Ovary (tissue), 9 donors: ENCODE results near the gene ZMIZ1. TPM values are rescaled to one million over a fixed set of nuclear protein-coding genes. Genes with fewer than 3 reads are reported as not detected.

Experiments
- DNase-seq, 5 donors: peaks; one replicate each; pipeline ENCODE4 v3.0.0-alpha.2; 2019 to 2020
- H3K27ac ChIP-seq, 2 donors: fragments of 200-600 bp; one replicate each; pipeline versions ENCODE4 v1.5.1 to v1.8.0; 2019 to 2022
- H3K27me3 ChIP-seq: fragments of 200-600 bp; one replicate; pipeline ENCODE4 v1.8.0; 2022
- H3K36me3 ChIP-seq: fragments of 200-600 bp; sonication (generic); one replicate; pipeline ENCODE4 v1.5.1; 2019
- H3K4me1 ChIP-seq: one replicate; pipeline ENCODE4 v1.8.1; 2013; ENCODE audit warnings: mild to moderate bottlenecking, moderate library complexity; ENCODE audit not compliant: insufficient read depth
- H3K4me3 ChIP-seq: fragments of 200-600 bp; sonication (generic); one replicate; pipeline ENCODE4 v1.5.1; 2017
- H3K9me3 ChIP-seq, 2 donors: fragments of 200-600 bp in 1 of 2; sonication (generic) in 1 of 2; one replicate each; pipeline versions ENCODE4 v1.5.1 to v1.8.1; 2013 to 2019; ENCODE audit warnings: mild to moderate bottlenecking in 1 of 2, moderate library complexity in 1 of 2
- CTCF ChIP-seq, 3 donors: fragments of 450-650 bp in 2 of 3; fragments of 200-600 bp in 1 of 3; IDR thresholded peaks; one replicate each; pipeline versions ENCODE4 v1.5.1 to v1.8.0; 2016 to 2022; ENCODE audit warnings: antibody characterized with exemption in 3 of 3, mild to moderate bottlenecking in 1 of 3
- EP300 ChIP-seq: sonication (generic); formaldehyde crosslinking; IDR thresholded peaks from one replicate; pipeline ENCODE4 v1.6.1; 2017; ENCODE audit warnings: antibody characterized with exemption
- POLR2A ChIP-seq: fragments of 450-650 bp; IDR thresholded peaks from one replicate; pipeline ENCODE4 v1.6.1; 2017; ENCODE audit warnings: antibody characterized with exemption, mild to moderate bottlenecking, moderate library complexity
- WGBS, 3 donors: extraction: QIAGEN DNeasy Blood & Tissue Kit in 1 of 3; methylation state at CpG; one replicate each; pipeline versions ENCODE4 v1.1.5 to v1.1.7; 2013 to 2017; 5-methylcytosine and 5-hydroxymethylcytosine counted together
- intact Hi-C, 4 donors: fragments of 100-400 bp; cut with DNase I; formaldehyde crosslinking; loops; one replicate each; pipeline versions ENCODE4 v1.11.0 to v1.15.1; 2022 to 2023
- polyA plus RNA-seq, 2 donors: library from polyadenylated mRNA; stranded (reverse); fragments of 200-250 nt in 1 of 2; fragments of 350-450 nt in 1 of 2; fragmentation: Illumina TruSeq in 1 of 2; extraction: RNeasy Lipid Tissue Mini Kit (QIAGEN cat#74804) in 1 of 2; gene quantifications; one replicate each; pipeline ENCODE4 v1.2.3, GENCODE V29; 2013 to 2014
- total RNA-seq, 7 donors: library from RNA; depleted of rRNA in 2 of 7; stranded (reverse); fragments of >200 nt in 2 of 7; fragmentation: NEBNext Ultra II Directional in 3 of 7; extraction: Animal tissue kit (Norgen Biotek cat#: 25700) in 3 of 7; gene quantifications; one replicate each; pipeline versions ENCODE4 v1.1.0 to v1.2.4, GENCODE V29; 2016 to 2023
- donor health status: DM: no; HTN: no; CAD: no; lungs with moderate emphysema.
- donor health status: DM: no; HTN: no; CAD: no.
- donor health status: Bipolar disorder and iron deficiency.
- donor health status: DM: yes; HTN: yes; CAD: no.
- donor health status: DM: no; HTN: no; CAD: no.
- donor health status: DM: yes; HTN: yes; CAD: no.

Gene ZMIZ1
- total and polyA plus RNA-seq, 9 donors, result 30.3 to 117 (median 69.1) TPM

GRCh38 chr10:79360499-79361342, 292.0 kb downstream of the ZMIZ1 start:
- WGBS, 3 donors, result 87 to 98% (median 90%) methylated on average over 5 of the region's 5 CpGs
- Histone ChIP-seq H3K36me3 (no peaks in the 10 kb centered on the region), H3K27ac (no peak overlapping the region), H3K27me3 (no peaks in the 10 kb centered on the region), H3K9me3 (no peaks in the 10 kb centered on the region), H3K4me3 (no peak overlapping the region), H3K4me1 (no peaks in the 10 kb centered on the region)
- no peak for TF ChIP-seq POLR2A
- TF ChIP-seq CTCF (IDR thresholded peaks at IDR 0.05), result no peak
- TF ChIP-seq EP300, result no peak
- DNase-seq, result no peak
- intact Hi-C loops, result no loop called here

DNA sequence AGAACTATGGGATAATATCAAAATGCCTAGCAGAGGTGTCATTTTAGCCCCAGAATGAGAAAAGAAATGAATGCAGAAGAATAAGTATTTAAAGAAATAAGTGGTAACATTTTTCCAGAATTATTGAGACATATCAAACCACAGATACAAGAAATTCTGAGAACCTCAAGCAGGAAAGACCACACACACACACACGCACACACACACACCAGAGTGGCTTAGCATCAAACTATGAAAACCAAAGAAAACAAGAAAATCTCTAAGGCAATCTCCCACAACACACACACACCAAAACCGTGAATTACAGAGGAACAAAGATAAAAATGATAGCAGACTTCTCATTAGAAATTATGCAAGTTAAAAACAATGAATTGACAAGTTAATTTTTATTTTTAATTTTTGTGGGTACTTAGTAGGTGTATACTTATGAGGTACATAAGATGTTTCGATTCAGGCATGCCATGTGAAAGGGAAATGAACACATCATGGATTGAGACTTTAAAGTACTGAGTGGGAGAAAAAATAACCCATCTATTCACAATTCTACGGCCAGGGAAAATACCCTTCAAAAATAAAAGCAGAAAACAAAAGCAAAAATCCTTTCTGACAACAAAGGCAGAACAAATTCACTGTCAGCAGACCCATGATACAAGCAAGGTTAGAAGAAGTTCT, 293.1 kb downstream of the ZMIZ1 start:
- 62 to 67% (median 66%) methylated on average over 4 of the region's 4 CpGs for WGBS, 3 donors
- Histone ChIP-seq H3K27me3 (no peaks in the 10 kb centered on the region), H3K4me1 (no peaks in the 10 kb centered on the region), H3K36me3 (no peaks in the 10 kb centered on the region), H3K4me3 (no peak overlapping the region), H3K27ac (no peak overlapping the region), H3K9me3 (no peaks in the 10 kb centered on the region)
- no peak for DNase-seq
- intact Hi-C loops, result no loop called here
- TF ChIP-seq EP300, result no peak
- TF ChIP-seq POLR2A, result no peak
- TF ChIP-seq CTCF (IDR thresholded peaks at IDR 0.05), result no peak
